ENCODE results near the gene GSG1L.

DNA sequence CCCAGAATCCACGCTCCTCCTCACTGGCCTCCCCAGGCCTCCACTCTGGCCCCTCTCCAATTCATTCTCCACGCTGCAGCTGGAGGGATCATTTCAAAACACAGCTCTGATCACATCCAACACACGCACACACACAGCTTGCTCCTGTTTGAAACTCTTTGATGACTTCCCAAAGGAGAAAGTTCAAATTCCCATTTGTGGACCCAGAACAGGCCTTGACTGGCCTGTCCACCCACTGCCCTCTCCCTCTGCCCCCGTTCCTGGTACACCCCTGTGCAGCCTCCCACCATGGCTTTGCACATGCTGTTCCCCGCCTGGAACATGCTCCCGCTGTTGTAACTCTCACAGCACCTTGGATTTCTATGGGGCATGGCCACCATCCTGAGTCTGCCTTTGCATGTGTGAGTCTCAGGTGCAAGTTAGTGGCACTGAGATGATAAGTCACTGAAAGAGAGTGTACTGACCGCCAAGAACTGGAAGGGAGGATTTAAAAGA is 100.0 kb downstream of the GSG1L start:
- no peak for TF ChIP-seq SP1 (IDR thresholded peaks at IDR 0.05)
- TF ChIP-seq FOXM1 (IDR thresholded peaks at IDR 0.05; ENCODE audit: borderline replicate concordance), result no peak
- no peak for TF ChIP-seq ARNT (IDR thresholded peaks at IDR 0.05)
- TF ChIP-seq TARDBP (IDR thresholded peaks at IDR 0.05), result no peak
- TF ChIP-seq ELF4 (IDR thresholded peaks at IDR 0.05), result no peak
